Ectodermal cell (in vitro differentiated cells): ENCODE data around the gene SPARCL1.
"Not testable (repeated sequence)": the region's sequence is repeated elsewhere in the genome, so short reads cannot be mapped to it uniquely, and the experiment has no call there.

Source experiments
- H3K27ac ChIP-seq: 2 replicates; pipeline ENCODE4 v1.7.0; 2013; ENCODE audit warnings: mild to moderate bottlenecking, low read depth, low read length; ENCODE audit not compliant: insufficient read depth, poor library complexity, severe bottlenecking
- H3K27me3 ChIP-seq: 2 replicates; pipeline ENCODE4 v1.7.0; 2013; ENCODE audit warnings: mild to moderate bottlenecking, low read length; ENCODE audit not compliant: insufficient read depth, control insufficient read depth, poor library complexity, severe bottlenecking
- H3K36me3 ChIP-seq: one replicate; pipeline ENCODE4 v1.7.0; 2013; ENCODE audit warnings: low read length; ENCODE audit not compliant: control insufficient read depth, insufficient read depth
- H3K4me1 ChIP-seq: one replicate; pipeline ENCODE4 v1.7.0; 2013; ENCODE audit warnings: low read length; ENCODE audit not compliant: control insufficient read depth, insufficient read depth
- H3K4me3 ChIP-seq: 2 replicates; pipeline ENCODE4 v1.7.0; 2013; ENCODE audit warnings: low read depth, low read length, control low read depth; ENCODE audit not compliant: insufficient read depth
- H3K9me3 ChIP-seq: 2 replicates; pipeline ENCODE4 v1.7.0; 2013; ENCODE audit warnings: mild to moderate bottlenecking, low read length, moderate library complexity; ENCODE audit not compliant: control insufficient read depth
- WGBS, 2 experiments: methylation state at CpG; one replicate each; pipeline ENCODE4 v1.1.7; 2013; ENCODE audit warnings: missing lambda C conversion rate in 2 of 2; 5-methylcytosine and 5-hydroxymethylcytosine counted together

SPARCL1 gene

GRCh38 chr4:87462102-87462501 is 67.1 kb downstream of the SPARCL1 start:
- H3K9me3 ChIP-seq: no peaks in the 10 kb centered on the region
- peaks cover 7% of the 10 kb centered on the region for H3K36me3 ChIP-seq
- H3K27me3 ChIP-seq: no peaks in the 10 kb centered on the region
- no peaks in the 10 kb centered on the region for H3K4me1 ChIP-seq
- WGBS, 2 experiments: 75 to 92% methylated on average over 1 of the region's 2 CpGs
- H3K27ac ChIP-seq: no peak overlapping the region
- H3K4me3 ChIP-seq: no peak overlapping the region

- H3K4me1 ChIP-seq: no peaks in the 10 kb centered on the region
- no peaks in the 10 kb centered on the region for H3K27me3 ChIP-seq
- H3K36me3 ChIP-seq: peaks cover 7% of the 10 kb centered on the region
- H3K4me3 ChIP-seq: no peak overlapping the region
- no peak overlapping the region for H3K27ac ChIP-seq
- H3K9me3 ChIP-seq: no peaks in the 10 kb centered on the region
Measured at GRCh38 chr4:87461281-87461700, 67.9 kb downstream of the SPARCL1 start.

DNA sequence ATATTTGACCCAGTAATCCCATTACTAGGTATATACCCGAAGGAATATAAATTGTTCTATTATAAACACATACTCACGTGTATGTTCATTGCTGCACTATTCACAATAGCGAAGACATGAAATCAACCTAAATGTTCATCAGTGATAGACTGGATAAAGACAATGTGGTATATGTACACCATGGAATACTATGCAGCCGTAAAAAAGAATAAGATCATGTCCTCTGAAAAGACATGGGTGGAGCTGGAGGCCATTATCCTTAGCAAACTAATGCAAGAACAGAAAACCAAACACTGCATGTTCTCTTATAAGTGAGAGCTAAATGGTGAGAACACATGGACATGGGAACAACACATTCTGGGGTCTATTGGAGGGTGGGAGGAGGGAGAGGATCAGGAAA is 70.3 kb downstream of the SPARCL1 start:
- Histone ChIP-seq H3K36me3 (peaks cover 7% of the 10 kb centered on the region), H3K9me3 (no peaks in the 10 kb centered on the region), H3K27me3 (no peaks in the 10 kb centered on the region), H3K4me3 (no peak overlapping the region), H3K27ac (no peak overlapping the region), H3K4me1 (no peaks in the 10 kb centered on the region)
- 84 to 90% methylated on average over 3 of the region's 4 CpGs for WGBS, 2 experiments

- H3K9me3 ChIP-seq: no peaks in the 10 kb centered on the region
- peaks cover 5% of the 10 kb centered on the region for H3K36me3 ChIP-seq
- H3K27ac ChIP-seq: no peak overlapping the region
- H3K4me3 ChIP-seq: no peak overlapping the region
- no peaks in the 10 kb centered on the region for H3K27me3 ChIP-seq
- no peaks in the 10 kb centered on the region for H3K4me1 ChIP-seq
Measured at GRCh38 chr4:87451537-87451936, 77.6 kb downstream of the SPARCL1 start.

GRCh38 chr4:87446375-87446774 is 82.8 kb downstream of the SPARCL1 start:
- H3K4me1 ChIP-seq, H3K36me3 ChIP-seq, H3K27me3 ChIP-seq, H3K27ac ChIP-seq, H3K4me3 ChIP-seq, H3K9me3 ChIP-seq: not testable (repeated sequence)
- whole genome bisulfite sequencing, 2 experiments: 95 to 96% methylated on average over 6 of the region's 6 CpGs

DNA sequence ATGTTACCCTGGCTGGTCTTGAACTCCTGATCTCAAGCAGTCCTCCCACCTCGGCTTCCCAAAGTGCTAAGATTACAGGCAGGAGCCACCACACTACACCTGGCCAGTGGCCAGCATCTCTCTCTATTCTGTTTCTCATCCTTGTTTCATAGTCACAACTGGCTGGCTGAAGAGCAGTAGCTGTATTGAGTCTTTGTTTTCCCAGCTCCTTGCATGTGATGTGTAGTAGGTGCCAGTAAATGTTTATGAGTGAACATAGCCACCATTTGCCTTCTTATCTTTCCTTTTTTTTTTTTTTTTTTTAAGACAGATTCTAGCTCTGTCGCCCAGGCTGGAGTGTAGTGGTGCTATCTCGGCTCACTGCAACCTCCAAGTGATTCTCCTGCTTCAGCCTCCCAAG is 83.2 kb downstream of the SPARCL1 start:
- 97% methylated on average over 3 of the region's 3 CpGs for WGBS, 2 experiments
- Histone ChIP-seq H3K36me3 (peaks cover 4% of the 10 kb centered on the region), H3K27ac (no peak overlapping the region)

DNA sequence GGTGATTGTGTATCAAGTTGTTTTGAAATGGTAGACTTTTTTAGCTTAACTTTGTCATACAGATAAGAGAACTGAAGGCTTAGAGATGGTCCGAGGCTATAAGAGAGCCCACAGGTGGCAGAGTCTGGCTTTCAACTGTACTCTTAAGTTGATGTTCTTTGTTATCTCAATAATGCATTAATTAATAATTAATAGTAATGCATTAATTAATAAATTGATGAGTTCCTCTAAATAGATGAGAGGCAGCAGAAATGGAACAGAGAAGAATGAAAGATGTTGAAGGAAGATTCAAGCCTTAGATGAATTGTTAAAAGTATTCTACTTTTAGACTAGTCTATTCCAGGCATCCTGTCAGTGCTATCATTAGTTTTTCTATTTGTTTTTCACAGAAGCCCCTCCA is 84.4 kb downstream of the SPARCL1 start:
- Histone ChIP-seq H3K27me3 (no peaks in the 10 kb centered on the region), H3K27ac (no peak overlapping the region), H3K36me3 (peaks cover 4% of the 10 kb centered on the region), H3K4me3 (no peak overlapping the region), H3K9me3 (no peaks in the 10 kb centered on the region), H3K4me1 (no peaks in the 10 kb centered on the region)
- WGBS, 2 experiments: 100% methylated on average over 1 of the region's 1 CpG

More for the DNA sequence above, 83.2 kb downstream of the SPARCL1 start:
- Histone ChIP-seq H3K4me1 (no peaks in the 10 kb centered on the region), H3K9me3 (no peaks in the 10 kb centered on the region), H3K27me3 (no peaks in the 10 kb centered on the region), H3K4me3 (no peak overlapping the region)

- Histone ChIP-seq H3K27me3 (no peaks in the 10 kb centered on the region), H3K27ac (no peak overlapping the region), H3K9me3 (no peaks in the 10 kb centered on the region), H3K4me3 (no peak overlapping the region), H3K4me1 (no peaks in the 10 kb centered on the region), H3K36me3 (peaks cover 16% of the 10 kb centered on the region)
- 94% methylated on average over 1 to 3 of the region's 3 CpGs for WGBS, 2 experiments
Measured at GRCh38 chr4:87442889-87443288, 86.3 kb downstream of the SPARCL1 start.

- H3K27ac ChIP-seq: no peak overlapping the region
- no peak overlapping the region for H3K4me3 ChIP-seq
- WGBS, 2 experiments: 95 to 100% methylated on average over 1 to 2 of the region's 2 CpGs
- H3K9me3 ChIP-seq: no peaks in the 10 kb centered on the region
- H3K36me3 ChIP-seq: peaks cover 3% of the 10 kb centered on the region
- no peaks in the 10 kb centered on the region for H3K4me1 ChIP-seq
- H3K27me3 ChIP-seq: no peaks in the 10 kb centered on the region
Measured at GRCh38 chr4:87433342-87433741, 95.8 kb downstream of the SPARCL1 start.

DNA sequence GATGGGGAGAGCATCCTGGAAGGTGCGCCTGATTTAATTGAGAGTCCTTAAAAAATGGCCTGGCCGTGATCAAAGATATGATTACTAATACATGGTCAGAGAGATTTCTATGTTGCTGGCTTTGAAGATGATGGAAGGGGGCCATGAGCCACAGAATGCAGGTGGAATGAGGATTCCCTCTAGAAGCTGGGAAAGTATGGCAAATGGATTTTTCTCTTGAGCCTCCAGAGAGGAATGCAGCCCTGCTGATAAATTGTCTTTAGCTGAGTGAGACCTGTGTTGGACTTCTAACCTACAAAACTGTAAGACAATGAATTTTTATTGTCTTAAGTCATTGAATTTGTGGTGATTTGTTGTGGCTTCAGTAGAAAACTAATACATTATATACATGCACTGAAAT is 99.1 kb downstream of the SPARCL1 start:
- Histone ChIP-seq H3K36me3 (no peaks in the 10 kb centered on the region), H3K4me3 (no peak overlapping the region), H3K27me3 (no peaks in the 10 kb centered on the region), H3K4me1 (no peaks in the 10 kb centered on the region), H3K27ac (no peak overlapping the region), H3K9me3 (no peaks in the 10 kb centered on the region)
- WGBS, 2 experiments: 90 to 91% methylated on average over 2 of the region's 2 CpGs

- H3K27me3 ChIP-seq: no peaks in the 10 kb centered on the region
- H3K4me1 ChIP-seq: no peaks in the 10 kb centered on the region
- H3K36me3 ChIP-seq: no peaks in the 10 kb centered on the region
- 95 to 99% methylated on average over 6 of the region's 6 CpGs for WGBS, 2 experiments
- H3K9me3 ChIP-seq: no peaks in the 10 kb centered on the region
- no peak overlapping the region for H3K27ac ChIP-seq
- H3K4me3 ChIP-seq: no peak overlapping the region
Measured at GRCh38 chr4:87428979-87429378, 100.2 kb downstream of the SPARCL1 start.
